ENCODE measurements around the gene FBXO10. TPM values are rescaled to one million over a fixed set of nuclear protein-coding genes. Genes with fewer than 3 reads are reported as not detected.
"Not testable (repeated sequence)": the region's sequence is repeated elsewhere in the genome, so short reads cannot be mapped to it uniquely, and the experiment has no call there.

Gene FBXO10
- total RNA-seq, 2 donors from 2014 or later, result 2.6 to 6.6 TPM

DNA sequence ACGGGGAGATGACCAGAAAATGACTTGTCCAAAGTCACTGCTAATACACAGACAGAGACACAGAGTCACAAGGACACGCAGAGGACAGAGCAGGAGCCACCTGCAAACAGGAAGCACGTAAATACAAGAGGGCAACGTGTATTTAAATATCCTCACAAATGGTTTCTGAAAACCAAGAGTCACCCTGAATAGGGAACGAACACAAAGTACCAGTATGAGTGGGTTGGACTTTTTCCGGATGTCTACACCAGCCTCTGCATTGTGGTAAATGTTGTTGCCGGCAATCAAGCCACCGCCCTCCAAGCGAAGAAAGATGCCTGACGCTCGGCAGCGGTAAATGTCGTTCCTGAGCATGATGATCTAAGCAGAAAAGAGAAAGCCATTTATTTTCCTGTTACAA is 44.5 kb downstream of the FBXO10 start:
- Mint-ChIP-seq H3K36me3 (ENCODE audit: low read depth) (peaks cover 3% of the 10 kb centered on the region), H3K27me3 (no peaks in the 10 kb centered on the region), H3K4me3 (peak overlapping the region; percentile 69), H3K27ac (peak overlapping the region; percentile 97), H3K4me1 (peaks cover 23% of the 10 kb centered on the region)
- ATAC-seq, result peak; percentile 83
- peak in 2 of 3 donors; percentile 42 to 44 for DNase-seq
- H3K9me3 ChIP-seq (ENCODE audit: control insufficient read depth, low read length, poor library complexity, severe bottlenecking), result no peaks in the 10 kb centered on the region

DNA sequence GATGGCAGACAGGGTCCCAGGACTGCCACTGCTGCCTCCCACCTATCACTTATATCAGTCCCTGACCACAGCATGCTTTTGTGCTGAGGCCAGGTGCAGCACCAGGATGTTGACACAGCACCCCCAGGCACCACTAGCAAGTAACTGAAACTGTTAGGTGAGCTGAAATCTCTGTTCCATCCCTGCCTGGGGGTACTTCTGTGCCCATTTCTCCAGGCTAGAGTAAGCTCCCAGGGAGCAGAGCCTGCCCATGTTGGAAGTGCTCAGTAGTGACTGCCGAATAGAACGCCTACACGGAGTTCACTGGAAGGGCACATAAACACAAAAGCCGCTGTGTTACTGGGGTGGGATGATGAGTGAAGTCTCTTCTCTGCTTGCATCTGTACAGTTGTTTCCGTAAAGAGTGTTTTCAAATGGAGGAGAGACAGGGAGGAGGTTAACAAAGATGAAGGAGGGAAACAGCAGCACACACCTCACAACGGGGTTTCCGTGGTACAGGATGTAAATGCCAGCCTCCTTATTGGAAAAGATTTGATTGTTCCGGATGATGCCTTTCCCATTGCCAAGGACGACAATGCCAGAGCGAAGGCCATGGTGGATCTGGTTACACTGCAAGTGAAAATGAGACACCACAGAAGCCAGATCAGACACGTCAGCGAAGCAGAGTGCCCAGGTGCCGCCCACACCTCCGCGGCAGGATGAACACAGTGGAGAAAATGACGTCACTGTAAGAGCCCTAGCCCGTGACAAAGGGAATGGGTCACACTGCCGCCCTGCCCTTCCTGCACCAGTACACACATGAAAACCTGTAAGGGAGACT is 47.3 kb downstream of the FBXO10 start:
- Mint-ChIP-seq H3K27ac (peak overlapping the region; percentile 97), H3K36me3 (ENCODE audit: low read depth) (peaks cover 6% of the 10 kb centered on the region), H3K4me1 (peaks cover 21% of the 10 kb centered on the region), H3K4me3 (peak overlapping the region; percentile 88), H3K27me3 (no peaks in the 10 kb centered on the region)
- ATAC-seq, result peak; percentile 75
- H3K9me3 ChIP-seq (ENCODE audit: control insufficient read depth, low read length, poor library complexity, severe bottlenecking), result no peaks in the 10 kb centered on the region
- DNase-seq, result peak; percentile 44 to 62 (median 60)

DNA sequence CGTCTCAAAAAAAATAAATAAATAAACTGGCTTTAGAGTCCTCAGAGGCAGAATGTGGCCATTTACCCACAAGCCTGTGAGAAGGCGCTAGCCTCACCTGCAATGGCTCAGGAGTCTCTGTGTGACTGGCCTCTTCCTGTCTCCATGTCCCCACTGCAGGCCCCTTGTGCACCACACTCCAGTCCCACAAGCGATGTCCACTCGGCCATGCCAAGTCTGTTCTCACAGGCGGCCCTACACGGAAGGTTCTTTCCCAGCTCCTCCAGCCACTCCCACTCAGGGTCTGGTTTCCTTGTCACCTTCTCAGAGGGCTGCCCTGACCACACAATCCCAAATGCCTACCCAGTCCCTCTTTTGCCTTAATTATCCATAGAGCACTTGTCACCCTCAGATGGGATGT is 52.3 kb downstream of the FBXO10 start:
- peak overlapping the region; percentile 39 for H3K4me3 Mint-ChIP-seq
- H3K4me1 Mint-ChIP-seq, result peaks cover 11% of the 10 kb centered on the region
- no peaks in the 10 kb centered on the region for H3K27me3 Mint-ChIP-seq
- ATAC-seq (no peak), DNase-seq (no peak)
- H3K9me3 ChIP-seq (ENCODE audit: control insufficient read depth, low read length, poor library complexity, severe bottlenecking), result no peaks in the 10 kb centered on the region
- peaks cover 12% of the 10 kb centered on the region for H3K36me3 Mint-ChIP-seq (ENCODE audit: low read depth)
- no peak overlapping the region for H3K27ac Mint-ChIP-seq

DNA sequence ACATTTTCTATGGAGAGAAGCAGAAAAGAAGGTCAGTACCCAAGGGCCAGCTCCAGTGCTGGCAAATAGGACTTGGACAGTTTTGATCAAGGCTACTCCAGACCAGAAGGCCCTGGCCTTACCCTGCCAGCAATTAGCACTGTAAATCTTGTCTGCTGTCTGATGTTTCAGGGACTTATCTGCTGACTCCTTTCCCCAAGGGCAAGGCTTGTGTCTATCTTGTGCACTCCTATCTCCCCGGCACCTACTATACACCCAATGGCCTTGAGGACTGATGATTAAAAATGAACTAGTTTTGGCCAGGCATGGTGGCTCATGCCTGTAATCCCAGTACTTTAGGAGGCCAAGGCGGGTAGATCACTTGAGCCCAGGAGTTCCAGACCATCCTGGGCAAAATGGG is 53.2 kb downstream of the FBXO10 start:
- Mint-ChIP-seq H3K4me3 (no peak overlapping the region), H3K27ac (no peak overlapping the region), H3K27me3 (no peaks in the 10 kb centered on the region), H3K36me3 (ENCODE audit: low read depth) (peaks cover 12% of the 10 kb centered on the region), H3K4me1 (peaks cover 3% of the 10 kb centered on the region)
- ATAC-seq (no peak), DNase-seq (no peak)
- H3K9me3 ChIP-seq (ENCODE audit: control insufficient read depth, low read length, poor library complexity, severe bottlenecking), result no peaks in the 10 kb centered on the region

DNA sequence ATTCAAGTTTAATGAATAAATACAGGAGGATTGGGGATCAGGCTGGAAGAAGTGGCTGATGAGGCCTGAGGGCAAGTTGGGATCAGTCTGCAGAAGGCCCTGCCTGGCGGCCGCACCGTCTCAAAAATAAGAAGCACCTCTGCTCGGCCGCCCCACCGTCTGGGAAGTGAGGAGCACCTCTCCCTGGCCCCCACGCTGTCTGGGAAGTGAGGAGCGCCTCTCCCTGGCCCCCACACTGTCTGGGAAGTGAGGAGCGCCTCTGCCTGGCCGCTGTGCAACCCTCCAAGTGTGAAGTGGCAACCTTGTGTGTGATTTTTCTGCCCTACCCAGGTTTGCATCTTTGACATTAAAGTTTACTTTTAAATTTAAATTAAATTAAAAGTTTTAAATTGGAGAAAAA is 55.1 kb downstream of the FBXO10 start:
- Mint-ChIP-seq H3K27ac (peak overlapping the region; percentile 88), H3K27me3 (no peaks in the 10 kb centered on the region), H3K36me3 (ENCODE audit: low read depth) (peaks cover 9% of the 10 kb centered on the region), H3K4me3 (no peak overlapping the region), H3K4me1 (peaks cover 3% of the 10 kb centered on the region)
- no peaks in the 10 kb centered on the region for H3K9me3 ChIP-seq (ENCODE audit: control insufficient read depth, low read length, poor library complexity, severe bottlenecking)
- ATAC-seq, result no peak
- no peak for DNase-seq

DNA sequence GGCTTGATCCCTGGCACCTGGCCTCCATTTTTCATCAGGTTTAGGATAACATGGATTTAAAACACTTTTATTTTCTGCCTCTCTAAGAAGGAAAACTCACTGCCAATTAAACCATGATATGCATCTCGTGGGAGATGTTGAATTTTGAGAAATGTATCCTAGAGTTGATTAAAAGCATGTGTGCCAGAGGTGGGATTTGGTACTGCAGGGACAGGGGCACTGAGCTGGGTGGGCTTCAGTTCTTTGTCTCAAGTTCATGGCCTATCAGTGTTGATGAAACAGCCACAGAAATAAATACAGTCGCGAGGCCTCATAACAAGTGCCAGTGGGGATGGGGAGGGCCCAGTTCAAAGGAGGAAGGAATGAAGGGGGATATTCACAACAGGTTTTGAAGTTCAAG is 55.5 kb downstream of the FBXO10 start:
- Mint-ChIP-seq H3K4me1 (peaks cover 3% of the 10 kb centered on the region), H3K36me3 (ENCODE audit: low read depth) (peaks cover 9% of the 10 kb centered on the region), H3K27ac (peak overlapping the region; percentile 88), H3K27me3 (no peaks in the 10 kb centered on the region), H3K4me3 (no peak overlapping the region)
- DNase-seq (no peak), ATAC-seq (no peak)
- H3K9me3 ChIP-seq (ENCODE audit: control insufficient read depth, low read length, poor library complexity, severe bottlenecking), result no peaks in the 10 kb centered on the region

DNA sequence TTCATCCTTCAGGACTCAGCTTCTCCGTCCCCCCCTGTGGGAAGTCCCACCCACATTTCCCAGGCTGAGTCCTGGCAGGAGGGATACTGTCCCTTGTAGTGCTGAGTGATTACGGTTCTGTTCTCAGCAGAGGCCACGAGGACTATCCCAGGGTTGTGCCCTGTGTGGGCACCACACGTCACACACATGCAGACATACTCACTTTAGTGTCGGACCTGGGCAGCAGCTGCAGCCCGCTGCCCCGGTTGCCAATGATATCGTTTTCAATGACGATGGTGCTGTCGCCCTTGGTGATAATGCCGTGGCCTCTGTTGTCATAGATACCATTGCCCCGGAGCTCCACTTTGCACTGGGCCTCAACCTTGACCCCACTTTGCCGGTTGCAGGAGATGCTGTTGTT is 58.3 kb downstream of the FBXO10 start:
- H3K27ac Mint-ChIP-seq, result no peak overlapping the region
- H3K4me3 Mint-ChIP-seq, result no peak overlapping the region
- peaks cover 8% of the 10 kb centered on the region for H3K36me3 Mint-ChIP-seq (ENCODE audit: low read depth)
- H3K4me1 Mint-ChIP-seq, result peaks cover 9% of the 10 kb centered on the region
- no peaks in the 10 kb centered on the region for H3K9me3 ChIP-seq (ENCODE audit: control insufficient read depth, low read length, poor library complexity, severe bottlenecking)
- DNase-seq (no peak), ATAC-seq (no peak)
- no peaks in the 10 kb centered on the region for H3K27me3 Mint-ChIP-seq

DNA sequence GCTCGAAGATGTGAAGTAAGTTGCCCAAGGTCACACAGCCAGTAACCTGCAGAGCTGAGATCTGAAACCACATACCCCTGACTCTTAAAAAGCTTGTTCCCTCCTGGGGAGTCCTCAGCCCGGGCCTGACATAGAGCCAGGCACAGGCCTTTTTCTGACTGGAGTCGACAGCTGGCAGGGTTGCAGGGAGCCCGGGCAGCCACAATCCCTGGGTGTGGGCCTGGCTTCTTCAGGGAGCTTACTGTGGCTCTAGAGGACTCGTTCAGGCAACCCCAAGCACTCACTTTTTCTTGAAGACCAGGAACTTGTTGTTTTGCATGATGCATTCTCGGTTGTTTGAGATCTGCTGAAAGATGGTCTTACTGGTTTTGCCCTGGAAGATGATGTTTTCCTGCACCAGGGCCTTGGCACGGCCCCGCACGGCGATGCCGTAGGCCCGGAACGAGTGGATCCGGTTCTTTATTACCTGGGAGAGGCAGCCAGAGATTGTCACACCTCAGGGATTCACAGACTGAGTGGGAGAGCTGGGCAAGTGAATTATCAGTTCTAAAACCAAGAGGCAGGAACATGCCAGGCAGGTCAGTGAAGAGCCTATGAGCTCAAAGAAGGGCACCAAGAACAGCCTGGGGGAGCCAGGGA is 60.4 kb downstream of the FBXO10 start:
- no peaks in the 10 kb centered on the region for H3K9me3 ChIP-seq (ENCODE audit: control insufficient read depth, low read length, poor library complexity, severe bottlenecking)
- ATAC-seq, result no peak
- no peak for DNase-seq
- Mint-ChIP-seq H3K27ac (peak overlapping the region; percentile 88), H3K4me1 (peaks cover 7% of the 10 kb centered on the region), H3K27me3 (no peaks in the 10 kb centered on the region), H3K4me3 (peak overlapping the region; percentile 15), H3K36me3 (ENCODE audit: low read depth) (peaks cover 6% of the 10 kb centered on the region)

DNA sequence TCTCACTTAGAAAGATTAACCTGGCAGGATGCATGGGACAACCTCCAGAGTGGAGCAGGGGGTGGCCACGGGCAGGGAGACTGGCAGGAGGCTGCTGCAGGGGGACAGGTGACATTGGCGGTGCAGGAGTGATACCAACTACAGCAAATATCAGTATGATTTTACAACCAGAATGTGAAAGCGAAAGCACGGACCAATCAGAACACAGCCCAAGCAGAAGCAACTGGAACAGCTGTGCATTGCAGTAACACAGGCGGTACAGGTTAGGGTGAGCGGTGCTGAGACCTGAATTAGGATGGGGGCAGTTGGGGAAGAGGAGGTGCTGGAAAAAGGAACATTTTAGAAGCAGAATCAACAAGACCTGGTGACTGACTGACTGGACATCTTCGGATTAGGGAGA is 61.2 kb downstream of the FBXO10 start:
- no peaks in the 10 kb centered on the region for H3K9me3 ChIP-seq (ENCODE audit: control insufficient read depth, low read length, poor library complexity, severe bottlenecking)
- Mint-ChIP-seq H3K27me3 (no peaks in the 10 kb centered on the region), H3K4me1 (peaks cover 6% of the 10 kb centered on the region), H3K27ac (peak overlapping the region; percentile 88), H3K36me3 (ENCODE audit: low read depth) (peaks cover 5% of the 10 kb centered on the region), H3K4me3 (peak overlapping the region; percentile 73)
- ATAC-seq (no peak), DNase-seq (no peak)

DNA sequence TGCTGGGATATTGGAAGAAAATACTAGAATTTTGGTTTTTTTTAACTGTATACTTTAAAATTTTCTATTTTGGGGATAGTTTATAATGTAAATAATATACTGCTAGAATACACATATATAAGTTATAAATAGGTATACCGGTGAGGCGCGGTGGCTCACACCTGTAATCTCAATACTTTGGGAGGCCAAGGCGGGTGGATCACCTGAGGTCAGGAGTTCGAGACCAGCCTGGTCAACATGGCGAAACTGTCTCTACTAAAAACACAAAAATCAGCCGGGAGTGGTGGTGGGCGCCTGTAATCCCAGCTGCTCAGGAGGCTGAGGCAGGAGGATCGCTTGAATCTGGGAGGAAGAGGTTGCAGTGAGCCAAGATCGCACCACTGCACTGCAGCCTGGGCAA is 61.8 kb downstream of the FBXO10 start:
- ATAC-seq; DNase-seq; H3K9me3 ChIP-seq (ENCODE audit: control insufficient read depth, low read length, poor library complexity, severe bottlenecking); H3K36me3 Mint-ChIP-seq (ENCODE audit: low read depth); H3K4me3 Mint-ChIP-seq; H3K4me1 Mint-ChIP-seq; H3K27me3 Mint-ChIP-seq: not testable (repeated sequence)
- H3K27ac Mint-ChIP-seq, result peak overlapping the region; percentile 88

DNA sequence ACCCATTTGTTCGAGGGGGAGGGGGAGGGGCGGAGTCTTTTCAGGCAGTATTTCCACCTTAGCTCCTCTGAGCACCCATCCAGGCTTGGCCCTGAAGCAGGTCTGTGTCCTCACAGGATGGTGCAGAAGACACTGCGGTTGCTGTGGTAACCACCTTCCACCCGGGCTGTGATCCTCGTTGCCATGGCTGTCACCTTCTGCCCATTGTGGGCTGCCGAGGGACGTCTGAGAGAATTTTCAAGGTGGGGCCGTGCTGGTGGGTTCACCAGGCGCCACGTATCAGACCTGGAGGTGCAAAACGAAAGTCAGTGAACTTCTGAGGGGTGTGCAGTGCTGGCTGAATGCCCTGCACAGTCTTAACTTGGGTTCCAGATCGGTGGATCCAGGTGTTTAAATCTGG is 63.7 kb downstream of the FBXO10 start:
- ATAC-seq (peak; percentile 24), DNase-seq (no peak)
- H3K4me1 Mint-ChIP-seq, result peaks cover 15% of the 10 kb centered on the region
- H3K9me3 ChIP-seq (ENCODE audit: control insufficient read depth, low read length, poor library complexity, severe bottlenecking), result no peaks in the 10 kb centered on the region
- H3K27ac Mint-ChIP-seq, result no peak overlapping the region
- H3K27me3 Mint-ChIP-seq, result no peaks in the 10 kb centered on the region
- H3K36me3 Mint-ChIP-seq (ENCODE audit: low read depth), result peaks cover 4% of the 10 kb centered on the region
- H3K4me3 Mint-ChIP-seq, result no peak overlapping the region

DNA sequence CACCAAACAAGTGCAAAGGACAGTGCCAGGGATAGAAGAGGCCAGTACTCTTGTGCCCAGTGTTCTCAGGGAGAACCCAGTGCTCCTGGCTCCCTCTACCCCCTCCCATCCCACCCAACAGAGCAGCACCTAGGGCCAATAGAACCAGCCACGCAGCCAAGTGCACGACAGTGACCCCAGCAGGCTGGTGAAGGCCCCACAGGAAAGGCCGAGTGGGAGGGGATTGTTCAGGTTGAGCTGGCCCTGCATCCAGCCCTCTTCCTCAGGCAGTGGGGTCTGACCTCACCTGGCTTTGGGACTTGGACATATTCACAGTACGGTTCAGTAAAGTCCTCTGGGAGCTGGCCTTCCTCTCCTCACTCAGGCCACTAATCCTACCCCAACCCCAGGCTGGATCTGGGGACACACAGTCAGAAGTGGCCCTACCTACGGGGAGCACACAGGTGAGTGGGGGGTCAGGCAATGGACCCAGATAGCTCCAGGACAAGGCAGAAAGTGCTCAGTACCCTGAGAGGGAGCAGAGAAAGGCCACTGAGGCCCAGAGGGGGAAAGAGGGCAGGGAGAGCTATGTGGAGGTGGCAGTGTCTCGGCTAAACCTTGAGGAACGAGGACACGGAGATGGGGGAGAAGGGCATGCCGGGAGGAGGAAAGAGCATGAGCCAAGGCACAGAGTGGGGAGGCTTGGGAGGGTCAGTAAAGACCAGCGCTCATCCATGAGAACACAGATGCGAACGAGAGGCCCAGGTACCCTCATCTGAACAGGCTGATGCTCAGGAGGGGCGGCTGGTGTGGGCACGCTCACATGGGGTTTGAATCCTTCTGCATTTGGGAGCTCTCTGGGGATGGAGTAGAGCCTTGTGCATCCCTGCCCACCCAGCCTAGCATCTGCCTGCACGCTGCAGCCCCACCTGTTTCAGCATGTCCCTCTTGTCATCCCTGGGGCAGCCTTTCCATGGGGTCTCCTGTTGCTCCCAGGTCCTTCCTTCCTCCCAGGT is 64.9 kb downstream of the FBXO10 start:
- Mint-ChIP-seq H3K36me3 (ENCODE audit: low read depth) (peaks cover 4% of the 10 kb centered on the region), H3K27me3 (no peaks in the 10 kb centered on the region), H3K4me3 (no peak overlapping the region), H3K27ac (peak overlapping the region; percentile 88), H3K4me1 (peaks cover 24% of the 10 kb centered on the region)
- ATAC-seq (peak; percentile 32), DNase-seq (no peak)
- no peaks in the 10 kb centered on the region for H3K9me3 ChIP-seq (ENCODE audit: control insufficient read depth, low read length, poor library complexity, severe bottlenecking)

DNA sequence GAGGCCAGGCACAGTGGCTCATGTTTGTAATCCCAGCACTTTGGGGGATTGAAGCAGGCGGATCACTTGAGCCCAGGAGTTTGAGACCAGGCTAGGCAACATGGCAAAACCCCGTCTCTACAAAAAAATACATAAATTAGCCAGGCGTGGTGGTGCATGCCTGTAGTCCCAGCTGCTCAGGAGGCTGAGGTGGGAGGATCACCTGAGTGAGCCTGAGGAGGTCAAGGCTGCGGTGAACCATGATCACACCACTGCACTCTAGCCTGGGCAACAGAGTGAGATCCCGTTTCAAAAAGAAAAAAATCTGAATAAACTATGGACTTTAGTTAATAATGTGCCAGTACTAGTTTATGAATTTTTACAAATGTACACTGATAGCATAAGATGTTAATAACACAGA is 66.1 kb downstream of the FBXO10 start:
- Mint-ChIP-seq H3K4me1 (peaks cover 26% of the 10 kb centered on the region), H3K27ac (peak overlapping the region; percentile 82)
- not testable (repeated sequence) for H3K4me3 Mint-ChIP-seq; H3K36me3 Mint-ChIP-seq (ENCODE audit: low read depth); DNase-seq; H3K9me3 ChIP-seq (ENCODE audit: control insufficient read depth, low read length, poor library complexity, severe bottlenecking); ATAC-seq; H3K27me3 Mint-ChIP-seq

Data from T-helper 17 cell (primary cell).